ENCODE data around the gene FDCSP. TPM values are rescaled to one million over a fixed set of nuclear protein-coding genes. Genes with fewer than 3 reads are reported as not detected.

The FDCSP gene
- total and polyA plus RNA-seq, 2 of the 13 experiments (the other 11 are each of a cell fraction or from before 2014, with no cell fraction given): not detected

DNA sequence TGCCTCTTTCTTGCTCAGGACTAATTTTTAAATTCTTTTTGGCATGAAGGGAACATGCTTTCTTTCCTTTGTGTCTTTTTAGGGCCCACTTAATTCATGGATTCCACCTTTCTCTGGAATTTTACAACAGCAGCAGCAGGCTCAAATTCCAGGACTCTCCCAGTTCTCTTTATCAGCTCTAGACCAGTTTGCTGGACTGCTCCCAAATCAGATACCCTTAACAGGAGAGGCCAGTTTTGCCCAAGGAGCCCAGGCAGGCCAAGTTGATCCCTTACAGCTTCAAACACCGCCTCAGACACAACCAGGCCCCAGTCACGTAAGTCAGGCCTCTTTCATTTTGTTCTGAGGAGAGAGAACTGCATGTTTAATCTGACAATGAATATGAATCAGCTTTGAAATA lies 28.1 kb upstream of the FDCSP start (continued):
- TF ChIP-seq, protein P1, sequence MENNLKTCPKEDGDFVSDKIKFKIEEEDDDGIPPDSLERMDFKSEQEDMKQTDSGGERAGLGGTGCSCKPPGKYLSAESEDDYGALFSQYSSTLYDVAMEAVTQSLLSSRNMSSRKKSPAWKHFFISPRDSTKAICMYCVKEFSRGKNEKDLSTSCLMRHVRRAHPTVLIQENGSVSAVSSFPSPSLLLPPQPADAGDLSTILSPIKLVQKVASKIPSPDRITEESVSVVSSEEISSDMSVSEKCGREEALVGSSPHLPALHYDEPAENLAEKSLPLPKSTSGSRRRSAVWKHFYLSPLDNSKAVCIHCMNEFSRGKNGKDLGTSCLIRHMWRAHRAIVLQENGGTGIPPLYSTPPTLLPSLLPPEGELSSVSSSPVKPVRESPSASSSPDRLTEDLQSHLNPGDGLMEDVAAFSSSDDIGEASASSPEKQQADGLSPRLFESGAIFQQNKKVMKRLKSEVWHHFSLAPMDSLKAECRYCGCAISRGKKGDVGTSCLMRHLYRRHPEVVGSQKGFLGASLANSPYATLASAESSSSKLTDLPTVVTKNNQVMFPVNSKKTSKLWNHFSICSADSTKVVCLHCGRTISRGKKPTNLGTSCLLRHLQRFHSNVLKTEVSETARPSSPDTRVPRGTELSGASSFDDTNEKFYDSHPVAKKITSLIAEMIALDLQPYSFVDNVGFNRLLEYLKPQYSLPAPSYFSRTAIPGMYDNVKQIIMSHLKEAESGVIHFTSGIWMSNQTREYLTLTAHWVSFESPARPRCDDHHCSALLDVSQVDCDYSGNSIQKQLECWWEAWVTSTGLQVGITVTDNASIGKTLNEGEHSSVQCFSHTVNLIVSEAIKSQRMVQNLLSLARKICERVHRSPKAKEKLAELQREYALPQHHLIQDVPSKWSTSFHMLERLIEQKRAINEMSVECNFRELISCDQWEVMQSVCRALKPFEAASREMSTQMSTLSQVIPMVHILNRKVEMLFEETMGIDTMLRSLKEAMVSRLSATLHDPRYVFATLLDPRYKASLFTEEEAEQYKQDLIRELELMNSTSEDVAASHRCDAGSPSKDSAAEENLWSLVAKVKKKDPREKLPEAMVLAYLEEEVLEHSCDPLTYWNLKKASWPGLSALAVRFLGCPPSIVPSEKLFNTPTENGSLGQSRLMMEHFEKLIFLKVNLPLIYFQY (CRISPR knock-in tag; IDR thresholded peaks at IDR 0.05; ENCODE audit: borderline replicate concordance): no peak
- TF ChIP-seq SSRP1 (CRISPR knock-in tag; IDR thresholded peaks at IDR 0.05) (0 out of 2 replicates have a peak, but pooled peaks have one; percentile 77), THRA (CRISPR knock-in tag; IDR thresholded peaks at IDR 0.05; ENCODE audit: borderline replicate concordance) (no peak), IKZF1 (IDR thresholded peaks at IDR 0.05) (no peak), BRD4 (CRISPR knock-in tag; IDR thresholded peaks at IDR 0.05) (peak; percentile 50; the same call in 1 of the 2 replicates), CEBPB (IDR thresholded peaks at IDR 0.05; ENCODE audit: borderline replicate concordance, low read depth, low read length) (no peak), ZNF276 (CRISPR knock-in tag; IDR thresholded peaks at IDR 0.05; ENCODE audit: low read depth) (no peak), CEBPG (CRISPR knock-in tag; IDR thresholded peaks at IDR 0.05) (peak; percentile 13; the same call in 1 of the 2 replicates), NR2F1 (CRISPR knock-in tag; IDR thresholded peaks at IDR 0.05) (no peak), ZC3H13 (CRISPR knock-in tag; IDR thresholded peaks at IDR 0.05) (no peak), THYN1 (CRISPR knock-in tag; IDR thresholded peaks at IDR 0.05; ENCODE audit: borderline replicate concordance, low read depth) (no peak), ZNF891 (CRISPR knock-in tag; IDR thresholded peaks at IDR 0.05) (no peak), ZNF333 (CRISPR knock-in tag; IDR thresholded peaks at IDR 0.05; ENCODE audit: borderline replicate concordance) (no peak), BCL6 (CRISPR knock-in tag; IDR thresholded peaks at IDR 0.05) (no peak), ZSCAN12 (CRISPR knock-in tag; IDR thresholded peaks at IDR 0.05) (no peak), ZNF253 (CRISPR knock-in tag; IDR thresholded peaks at IDR 0.05; ENCODE audit: borderline replicate concordance) (no peak), ZNF180 (CRISPR knock-in tag; IDR thresholded peaks at IDR 0.05; ENCODE audit: borderline replicate concordance, low read depth) (no peak)
- TF ChIP-seq, protein P2, sequence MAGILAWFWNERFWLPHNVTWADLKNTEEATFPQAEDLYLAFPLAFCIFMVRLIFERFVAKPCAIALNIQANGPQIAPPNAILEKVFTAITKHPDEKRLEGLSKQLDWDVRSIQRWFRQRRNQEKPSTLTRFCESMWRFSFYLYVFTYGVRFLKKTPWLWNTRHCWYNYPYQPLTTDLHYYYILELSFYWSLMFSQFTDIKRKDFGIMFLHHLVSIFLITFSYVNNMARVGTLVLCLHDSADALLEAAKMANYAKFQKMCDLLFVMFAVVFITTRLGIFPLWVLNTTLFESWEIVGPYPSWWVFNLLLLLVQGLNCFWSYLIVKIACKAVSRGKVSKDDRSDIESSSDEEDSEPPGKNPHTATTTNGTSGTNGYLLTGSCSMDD (CRISPR knock-in tag; IDR thresholded peaks at IDR 0.05): no peak
- TF ChIP-seq, protein P3, sequence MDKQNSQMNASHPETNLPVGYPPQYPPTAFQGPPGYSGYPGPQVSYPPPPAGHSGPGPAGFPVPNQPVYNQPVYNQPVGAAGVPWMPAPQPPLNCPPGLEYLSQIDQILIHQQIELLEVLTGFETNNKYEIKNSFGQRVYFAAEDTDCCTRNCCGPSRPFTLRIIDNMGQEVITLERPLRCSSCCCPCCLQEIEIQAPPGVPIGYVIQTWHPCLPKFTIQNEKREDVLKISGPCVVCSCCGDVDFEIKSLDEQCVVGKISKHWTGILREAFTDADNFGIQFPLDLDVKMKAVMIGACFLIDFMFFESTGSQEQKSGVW (CRISPR knock-in tag; IDR thresholded peaks at IDR 0.05; ENCODE audit: borderline replicate concordance): no peak
- TF ChIP-seq, protein P4, sequence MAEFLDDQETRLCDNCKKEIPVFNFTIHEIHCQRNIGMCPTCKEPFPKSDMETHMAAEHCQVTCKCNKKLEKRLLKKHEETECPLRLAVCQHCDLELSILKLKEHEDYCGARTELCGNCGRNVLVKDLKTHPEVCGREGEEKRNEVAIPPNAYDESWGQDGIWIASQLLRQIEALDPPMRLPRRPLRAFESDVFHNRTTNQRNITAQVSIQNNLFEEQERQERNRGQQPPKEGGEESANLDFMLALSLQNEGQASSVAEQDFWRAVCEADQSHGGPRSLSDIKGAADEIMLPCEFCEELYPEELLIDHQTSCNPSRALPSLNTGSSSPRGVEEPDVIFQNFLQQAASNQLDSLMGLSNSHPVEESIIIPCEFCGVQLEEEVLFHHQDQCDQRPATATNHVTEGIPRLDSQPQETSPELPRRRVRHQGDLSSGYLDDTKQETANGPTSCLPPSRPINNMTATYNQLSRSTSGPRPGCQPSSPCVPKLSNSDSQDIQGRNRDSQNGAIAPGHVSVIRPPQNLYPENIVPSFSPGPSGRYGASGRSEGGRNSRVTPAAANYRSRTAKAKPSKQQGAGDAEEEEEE (CRISPR knock-in tag; IDR thresholded peaks at IDR 0.05; ENCODE audit: borderline replicate concordance): no peak

All from HepG2 (cell line).